Naive thymus-derived CD8-positive, alpha-beta T cell (primary cell): ENCODE measurements around the gene IMMT. TPM values are rescaled to one million over a fixed set of nuclear protein-coding genes. Genes with fewer than 3 reads are reported as not detected.
"Not testable (repeated sequence)": the region's sequence is repeated elsewhere in the genome, so short reads cannot be mapped to it uniquely, and the experiment has no call there.

ENCODE experiments used
- ATAC-seq, 2 donors: fragments of 150-1000 bp; cut with Tn5 transposase in 1 of 2; sonication (Bioruptor Pico), chemical (Tn5 transposase) in 1 of 2; 1 replicate in 1 of 2; 2 replicates in 1 of 2; pipeline ENCODE4 v1.10.0; 2021; ENCODE audit warnings: mild to moderate bottlenecking in 2 of 2, moderate library complexity in 2 of 2
- POLR2A ChIA-PET: fragments of 350-600 bp; sonication (Branson Sonifier 250); formaldehyde crosslinking; loops from one replicate; lab custom pipeline; 2021; ENCODE audit warnings: antibody characterized with exemption; lab: Charles Lee
- DNase-seq, 10 donors: peaks; one replicate each; pipeline versions ENCODE4 v3.0.0 to v3.0.0-alpha.2; 2020 to 2022
- H3K27ac Mint-ChIP-seq, 10 donors: one replicate each; pipeline ENCODE4 v1.8.0; 2020 to 2022; ENCODE audit warnings: mild to moderate bottlenecking in 10 of 10, mixed read lengths in 10 of 10, moderate library complexity in 4 of 10, inconsistent platforms in 1 of 10
- H3K27me3 Mint-ChIP-seq, 5 donors: one replicate each; pipeline ENCODE4 v1.8.0; 2021 to 2022; ENCODE audit warnings: mixed read lengths in 5 of 5
- H3K36me3 Mint-ChIP-seq, 3 donors: one replicate each; pipeline ENCODE4 v1.8.0; 2020 to 2022; ENCODE audit warnings: mixed read lengths in 3 of 3, mild to moderate bottlenecking in 2 of 3, inconsistent platforms in 1 of 3
- H3K4me1 Mint-ChIP-seq, 4 donors: one replicate each; pipeline ENCODE4 v1.8.0; 2021 to 2022; ENCODE audit warnings: mixed read lengths in 4 of 4
- H3K4me3 Mint-ChIP-seq, 10 donors: one replicate each; pipeline ENCODE4 v1.8.0; 2020 to 2022; ENCODE audit warnings: mild to moderate bottlenecking in 10 of 10, mixed read lengths in 10 of 10, moderate library complexity in 6 of 10, inconsistent platforms in 1 of 10
- H3K9me3 Mint-ChIP-seq, 9 donors: one replicate each; pipeline ENCODE4 v1.8.0; 2020 to 2022; ENCODE audit warnings: mixed read lengths in 9 of 9, mild to moderate bottlenecking in 3 of 9, inconsistent platforms in 1 of 9, moderate library complexity in 1 of 9
- polyA plus RNA-seq, 3 donors: library from polyadenylated mRNA; unstranded; fragments of 300-500 nt; fragmentation: Illumina TruSeq; gene quantifications; one replicate each; pipeline ENCODE4 v1.2.3, GENCODE V29; 2021
- total RNA-seq, 8 experiments: library from RNA in 2 of 8; stranded (reverse) in 2 of 8; gene quantifications; one replicate each; pipeline ENCODE4 v1.2.3 and lab custom pipeline; 2021 to 2026

The IMMT gene
- total and polyA plus RNA-seq, 5 experiments from 2014 or later = 47.5 to 86.2 (median 71.9) TPM

- no peak for DNase-seq
- Mint-ChIP-seq H3K4me3 (no peak overlapping the region), H3K9me3 (peaks cover 0 to 1% (median 0%) of the 10 kb centered on the region in 9 donors), H3K27ac (no peak overlapping the region), H3K27me3 (peaks cover 2 to 8% (median 5%) of the 10 kb centered on the region in 5 donors), H3K4me1 (peaks cover 1 to 15% (median 3%) of the 10 kb centered on the region in 4 donors), H3K36me3 (no peaks in the 10 kb centered on the region)
- POLR2A ChIA-PET = no interaction called here
- no peak for ATAC-seq
These were observed 38.2 kb upstream of the IMMT start for GRCh38 chr2:86233436-86233835.

GRCh38 chr2:86232910-86233309, 37.6 kb upstream of the IMMT start:
- Mint-ChIP-seq H3K27me3 (peaks cover 2 to 8% (median 5%) of the 10 kb centered on the region in 5 donors), H3K4me3 (no peak overlapping the region), H3K9me3 (peaks cover 0 to 1% (median 0%) of the 10 kb centered on the region in 9 donors), H3K36me3 (no peaks in the 10 kb centered on the region), H3K27ac (no peak overlapping the region), H3K4me1 (peaks cover 0 to 11% (median 0%) of the 10 kb centered on the region in 4 donors)
- DNase-seq (no peak), ATAC-seq (no peak)
- POLR2A ChIA-PET = no interaction called here

- DNase-seq (no peak), ATAC-seq (no peak)
- peaks cover 0 to 11% (median 0%) of the 10 kb centered on the region in 4 donors for H3K4me1 Mint-ChIP-seq
- H3K27me3 Mint-ChIP-seq = peaks cover 2 to 8% (median 4%) of the 10 kb centered on the region in 5 donors
- H3K9me3 Mint-ChIP-seq = peaks cover 0 to 1% (median 0%) of the 10 kb centered on the region in 9 donors
- no peak overlapping the region for H3K4me3 Mint-ChIP-seq
- POLR2A ChIA-PET = no interaction called here
- H3K27ac Mint-ChIP-seq = no peak overlapping the region
- H3K36me3 Mint-ChIP-seq = no peaks in the 10 kb centered on the region
These were observed 37.1 kb upstream of the IMMT start for GRCh38 chr2:86232373-86232784.

- POLR2A ChIA-PET = no interaction called here
- no peaks in the 10 kb centered on the region for H3K36me3 Mint-ChIP-seq
- H3K27ac Mint-ChIP-seq = peak overlapping the region in 2 of 10 donors; percentile 3 to 18
- ATAC-seq (no peak), DNase-seq (no peak)
- H3K27me3 Mint-ChIP-seq = peaks cover 0 to 8% (median 2%) of the 10 kb centered on the region in 5 donors
- peaks cover 0 to 9% (median under 1%) of the 10 kb centered on the region in 4 donors for H3K4me1 Mint-ChIP-seq
- H3K4me3 Mint-ChIP-seq = no peak overlapping the region
- H3K9me3 Mint-ChIP-seq = peaks cover 0 to 1% (median 0%) of the 10 kb centered on the region in 9 donors
These were observed 36.6 kb upstream of the IMMT start for GRCh38 chr2:86231680-86232372.

GRCh38 chr2:86230961-86231360, 35.7 kb upstream of the IMMT start:
- H3K36me3 Mint-ChIP-seq = no peaks in the 10 kb centered on the region
- H3K9me3 Mint-ChIP-seq = no peaks in the 10 kb centered on the region
- DNase-seq (no peak), ATAC-seq (no peak)
- H3K27ac Mint-ChIP-seq = no peak overlapping the region
- H3K4me1 Mint-ChIP-seq = peaks cover 0 to 14% (median 3%) of the 10 kb centered on the region in 4 donors
- POLR2A ChIA-PET = no interaction called here
- H3K27me3 Mint-ChIP-seq = peaks cover 0 to 8% (median 0%) of the 10 kb centered on the region in 5 donors
- H3K4me3 Mint-ChIP-seq = no peak overlapping the region

- H3K36me3 Mint-ChIP-seq = no peaks in the 10 kb centered on the region
- no peaks in the 10 kb centered on the region for H3K9me3 Mint-ChIP-seq
- no peak overlapping the region for H3K27ac Mint-ChIP-seq
- DNase-seq = no peak
- H3K4me3 Mint-ChIP-seq = no peak overlapping the region
- ATAC-seq = no peak
- peaks cover 0 to 30% (median 13%) of the 10 kb centered on the region in 4 donors for H3K4me1 Mint-ChIP-seq
- H3K27me3 Mint-ChIP-seq = peaks cover 0 to 8% (median 0%) of the 10 kb centered on the region in 5 donors
- POLR2A ChIA-PET = no interaction called here
These were observed 34.0 kb upstream of the IMMT start for GRCh38 chr2:86229221-86229620.

- H3K4me3 Mint-ChIP-seq, H3K27me3 Mint-ChIP-seq, DNase-seq, H3K27ac Mint-ChIP-seq, POLR2A ChIA-PET, H3K36me3 Mint-ChIP-seq, H3K9me3 Mint-ChIP-seq, ATAC-seq: not testable (repeated sequence)
- peaks cover 2 to 31% (median 13%) of the 10 kb centered on the region in 4 donors for H3K4me1 Mint-ChIP-seq
These were observed 33.3 kb upstream of the IMMT start for GRCh38 chr2:86228574-86228973.

GRCh38 chr2:86227685-86228084, 32.4 kb upstream of the IMMT start:
- no peaks in the 10 kb centered on the region for H3K36me3 Mint-ChIP-seq
- DNase-seq = no peak
- H3K4me1 Mint-ChIP-seq = peaks cover 2 to 31% (median 13%) of the 10 kb centered on the region in 4 donors
- H3K27ac Mint-ChIP-seq = no peak overlapping the region
- no peak for ATAC-seq
- no peak overlapping the region for H3K4me3 Mint-ChIP-seq
- H3K9me3 Mint-ChIP-seq = no peaks in the 10 kb centered on the region
- POLR2A ChIA-PET = interaction anchor here (0.7 kb wide), 1 partner anchor 214 kb away, joined by 4 read pairs; the partner anchor contains the start of gene KDM3A
- peaks cover 0 to 8% (median 0%) of the 10 kb centered on the region in 5 donors for H3K27me3 Mint-ChIP-seq

GRCh38 chr2:86226636-86227520, 31.6 kb upstream of the IMMT start:
- DNase-seq (no peak), ATAC-seq (no peak)
- POLR2A ChIA-PET = interaction anchor here (0.7 to 1.0 kb wide), 2 partner anchors 33 to 214 kb away, joined by 3 to 4 read pairs; partner anchors contain the start of gene KDM3A
- H3K27ac Mint-ChIP-seq = peak overlapping the region in 1 of 10 donors; percentile 27
- peaks cover 2 to 31% (median 13%) of the 10 kb centered on the region in 4 donors for H3K4me1 Mint-ChIP-seq
- H3K36me3 Mint-ChIP-seq = no peaks in the 10 kb centered on the region
- no peak overlapping the region for H3K4me3 Mint-ChIP-seq
- H3K9me3 Mint-ChIP-seq = no peaks in the 10 kb centered on the region
- H3K27me3 Mint-ChIP-seq = peaks cover 0 to 8% (median 0%) of the 10 kb centered on the region in 5 donors

- Mint-ChIP-seq H3K27ac (peak overlapping the region in 4 of 10 donors; percentile 44 to 87 (median 72)), H3K27me3 (peaks cover 0 to 8% (median 0%) of the 10 kb centered on the region in 5 donors), H3K4me1 (peaks cover 2 to 31% (median 18%) of the 10 kb centered on the region in 4 donors), H3K9me3 (no peaks in the 10 kb centered on the region), H3K4me3 (no peak overlapping the region), H3K36me3 (no peaks in the 10 kb centered on the region)
- no peak for DNase-seq
- POLR2A ChIA-PET = interaction anchor here (0.7 to 1.7 kb wide), 3 partner anchors 32 to 216 kb away, joined by 3 to 7 read pairs (median 3); partner anchors contain the start of gene KDM3A
- no peak for ATAC-seq
These were observed 30.8 kb upstream of the IMMT start for GRCh38 chr2:86226070-86226469.

- DNase-seq (peak in 8 of 10 donors; percentile 3 to 74 (median 32)), ATAC-seq (peak; percentile 70 to 81)
- Mint-ChIP-seq H3K4me3 (peak overlapping the region in 8 of 10 donors; percentile 8 to 51 (median 33)), H3K36me3 (no peaks in the 10 kb centered on the region), H3K27ac (peak overlapping the region; percentile 18 to 94 (median 84)), H3K4me1 (peaks cover 4 to 31% (median 20%) of the 10 kb centered on the region in 4 donors), H3K9me3 (no peaks in the 10 kb centered on the region), H3K27me3 (peaks cover 0 to 6% (median 0%) of the 10 kb centered on the region in 5 donors)
- POLR2A ChIA-PET = interaction anchor here (0.6 to 1.7 kb wide), 6 partner anchors 18 to 217 kb away, joined by 3 to 7 read pairs (median 3); partner anchors contain the start of gene KDM3A
These were observed 30.3 kb upstream of the IMMT start for GRCh38 chr2:86225581-86225980.

GRCh38 chr2:86224645-86225355, 29.5 kb upstream of the IMMT start:
- H3K9me3 Mint-ChIP-seq = no peaks in the 10 kb centered on the region
- POLR2A ChIA-PET = interaction anchor here (0.6 to 1.7 kb wide), 4 partner anchors 17 to 216 kb away, joined by 3 to 7 read pairs (median 4); partner anchors contain the start of gene KDM3A
- H3K36me3 Mint-ChIP-seq = no peaks in the 10 kb centered on the region
- peak overlapping the region in 7 of 10 donors; percentile 48 to 94 (median 87) for H3K27ac Mint-ChIP-seq
- peak overlapping the region in 1 of 10 donors; percentile 29 for H3K4me3 Mint-ChIP-seq
- H3K4me1 Mint-ChIP-seq = peaks cover 4 to 31% (median 20%) of the 10 kb centered on the region in 4 donors
- no peaks in the 10 kb centered on the region for H3K27me3 Mint-ChIP-seq
- DNase-seq (no peak), ATAC-seq (no peak)
